ENCODE data around the gene ABCC11. TPM values are rescaled to one million over a fixed set of nuclear protein-coding genes. Genes with fewer than 3 reads are reported as not detected.

The ABCC11 gene
- total and polyA plus RNA-seq, 2 of the 4 experiments (the other 2 are of a cell fraction): 0.09 to 0.18 TPM

DNA sequence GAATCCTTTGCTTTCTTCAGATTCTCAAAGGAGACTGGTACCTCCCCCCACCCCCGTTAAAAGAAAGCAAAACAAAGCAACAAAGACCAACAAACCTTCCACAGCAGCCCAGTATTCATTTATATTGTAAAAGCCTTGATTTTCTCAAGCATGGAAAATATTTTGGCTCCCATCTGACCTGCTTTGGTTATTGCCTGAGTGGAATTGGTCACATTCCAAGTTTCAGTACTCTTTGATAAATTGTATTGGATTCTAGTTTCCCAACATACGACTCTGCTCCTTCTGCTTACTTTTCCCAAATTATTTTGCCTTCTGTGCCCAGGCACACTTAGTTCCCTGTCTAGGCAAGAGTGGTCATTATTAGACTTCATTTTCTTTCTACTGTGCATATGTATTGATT lies 1.3 kb downstream of the ABCC11 start:
- Histone ChIP-seq H3K36me3 (ENCODE audit: control insufficient read depth, insufficient read depth, low read length) (no peaks in the 10 kb centered on the region), H3K9me1 (ENCODE audit: insufficient read depth, low read length) (no peaks in the 10 kb centered on the region), H2AK9ac (replicated peaks; ENCODE audit: low read depth, low read length, poor library complexity) (no peak overlapping the region), H3K23ac (ENCODE audit: low read depth, low read length) (no peak overlapping the region; the same call in 1 of the 2 replicates), H2BK20ac (ENCODE audit: low read depth, low read length) (no peak overlapping the region), H3K27me3 (ENCODE audit: control insufficient read depth, insufficient read depth, low read length) (no peaks in the 10 kb centered on the region), H4K91ac (ENCODE audit: insufficient read depth, low read depth, low read length) (no peak overlapping the region), H2AK5ac (ENCODE audit: low read depth, low read length) (no peak overlapping the region), H2BK120ac (ENCODE audit: low read depth, low read length) (no peak overlapping the region), H3K9ac (ENCODE audit: low read depth, low read length) (peak overlapping the region; percentile 11; the same call in 1 of the 2 replicates), H4K8ac (ENCODE audit: low read depth in 2 of 2, low read length in 2 of 2) (no peak overlapping the region), H3K4me3 (ENCODE audit: insufficient read depth, low read depth, low read length) (no peak overlapping the region), H3K18ac (ENCODE audit: low read depth, low read length) (no peak overlapping the region), H2BK5ac (ENCODE audit: low read depth, low read length, poor library complexity, severe bottlenecking) (no peak overlapping the region), H2BK15ac (ENCODE audit: low read depth, low read length) (no peak overlapping the region), H3K9me3 (ENCODE audit: control insufficient read depth, insufficient read depth, low read length) (no peaks in the 10 kb centered on the region), H3K14ac (replicated peaks; ENCODE audit: low read depth, low read length) (no peak overlapping the region), H4K20me1 (ENCODE audit: insufficient read depth, low read length) (peaks cover 17% of the 10 kb centered on the region; the same call in 1 of the 2 replicates), H3K27ac (ENCODE audit: insufficient read depth, low read length) (no peak overlapping the region), H3K4me1 (ENCODE audit: control insufficient read depth, insufficient read depth, low read length) (peaks cover 5% of the 10 kb centered on the region), H4K5ac (ENCODE audit: low read depth, low read length) (no peak overlapping the region), H3K56ac (ENCODE audit: extremely low read depth, insufficient read depth, low read length) (no peak overlapping the region), H3K79me1 (ENCODE audit: low read depth in 1 of 2, low read length in 2 of 2) (peaks cover 13 to 43% of the 10 kb centered on the region in 2 experiments), H2AFZ (replicated peaks; ENCODE audit: low read length, poor library complexity) (no peak overlapping the region), H3K4me2 (ENCODE audit: low read depth, low read length) (no peak overlapping the region), H3K4ac (ENCODE audit: low read depth, low read length) (no peak overlapping the region)
- in situ Hi-C loops (cut with MboI; ENCODE audit: low sequenced_read_pairs): no loop called here
- CTCF ChIA-PET: no interaction called here
- TF ChIP-seq RFX5 (IDR thresholded peaks at IDR 0.05; ENCODE audit: low read depth, low read length) (no peak), BHLHE40 (IDR thresholded peaks at IDR 0.05; ENCODE audit: low read depth, low read length) (no peak), CHD1 (IDR thresholded peaks at IDR 0.05; ENCODE audit: low read depth, low read length) (no peak), CTCF (conservative IDR thresholded peaks at IDR 0.05; ENCODE audit: low read depth, low read length) (no peak), RCOR1 (IDR thresholded peaks at IDR 0.05; ENCODE audit: insufficient replicate concordance, low read length) (no peak), POLR2A (IDR thresholded peaks at IDR 0.05; ENCODE audit: low read depth, low read length) (no peak), MAZ (IDR thresholded peaks at IDR 0.05; ENCODE audit: borderline replicate concordance, low read depth, low read length) (no peak), FOS (IDR thresholded peaks at IDR 0.05; ENCODE audit: low read depth, low read length) (no peak), ELK1 (IDR thresholded peaks at IDR 0.05; ENCODE audit: borderline replicate concordance, low read depth, low read length) (no peak), SMC3 (IDR thresholded peaks at IDR 0.05; ENCODE audit: low read depth, low read length) (no peak), CEBPB (IDR thresholded peaks at IDR 0.05; ENCODE audit: low read depth, low read length) (no peak), MXI1 (IDR thresholded peaks at IDR 0.05; ENCODE audit: borderline replicate concordance, low read depth, low read length) (no peak), MAFK (IDR thresholded peaks at IDR 0.05; ENCODE audit: low read depth, low read length) (no peak), NFE2L2 (IDR thresholded peaks at IDR 0.05; ENCODE audit: low read depth, low read length) (no peak), RAD21 (IDR thresholded peaks at IDR 0.05; ENCODE audit: low read length) (no peak)
- TF ChIP-seq, protein P1, sequence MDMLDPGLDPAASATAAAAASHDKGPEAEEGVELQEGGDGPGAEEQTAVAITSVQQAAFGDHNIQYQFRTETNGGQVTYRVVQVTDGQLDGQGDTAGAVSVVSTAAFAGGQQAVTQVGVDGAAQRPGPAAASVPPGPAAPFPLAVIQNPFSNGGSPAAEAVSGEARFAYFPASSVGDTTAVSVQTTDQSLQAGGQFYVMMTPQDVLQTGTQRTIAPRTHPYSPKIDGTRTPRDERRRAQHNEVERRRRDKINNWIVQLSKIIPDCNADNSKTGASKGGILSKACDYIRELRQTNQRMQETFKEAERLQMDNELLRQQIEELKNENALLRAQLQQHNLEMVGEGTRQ (IDR thresholded peaks at IDR 0.05; ENCODE audit: low read depth, low read length): no peak
- intact Hi-C loops (cut with micrococcal nuclease): loop anchor here (1.0 to 10.0 kb wide), 3 partner anchors 33 to 1101 kb away; partner anchors contain the start of gene NETO2
- dilution Hi-C loops (cut with HindIII; ENCODE audit: low sequenced_read_pairs, unreplicated experiment): no loop called here
- ATAC-seq (ENCODE audit: low read depth) (no peak), DNase-seq (peak; percentile 12)
- POLR2A ChIA-PET (ENCODE audit: unreplicated experiment): no interaction called here
- BruUV-seq (replicated peaks): no TSS peak
- WGBS, 2 experiments (ENCODE audit: extremely low coverage in 2 of 2, insufficient read length in 1 of 2): no CpG with 5 or more reads among the region's 2 CpGs

Data from IMR-90 (cell line).